ENCODE measurements around the gene CHSY1. TPM values are rescaled to one million over a fixed set of nuclear protein-coding genes. Genes with fewer than 3 reads are reported as not detected.

The CHSY1 gene
- total and polyA plus RNA-seq, 5 donors: 11.9 to 44.7 (median 27.0) TPM

DNA sequence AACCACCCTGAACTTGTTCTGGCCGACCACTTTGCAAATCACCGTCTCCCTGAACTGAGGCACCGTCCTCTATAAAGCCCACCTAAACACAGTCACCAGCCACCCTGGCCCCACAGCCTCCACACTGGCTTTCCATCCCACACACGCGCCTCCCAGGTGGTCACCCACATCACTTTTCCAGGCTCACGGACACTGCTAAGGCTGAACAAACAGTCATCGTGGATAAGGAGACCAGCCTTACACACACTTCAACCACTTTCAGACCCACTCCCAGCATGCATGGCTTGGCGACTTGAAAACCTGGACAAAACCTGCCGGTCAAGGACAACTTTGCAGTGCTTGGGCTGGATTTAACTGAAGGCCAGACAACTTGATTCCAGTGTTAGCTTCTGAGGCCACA is 8.4 kb downstream of the CHSY1 start:
- H3K27ac ChIP-seq (ENCODE audit: low read length): peak overlapping the region; percentile 12
- ATAC-seq: peak in 1 of 2 donors; percentile 6
- no peaks in the 10 kb centered on the region for H3K9me3 ChIP-seq (ENCODE audit: control insufficient read depth, low read length)
- peaks cover 19% of the 10 kb centered on the region for H3K4me1 ChIP-seq (ENCODE audit: control insufficient read depth, insufficient read depth, low read length)
- DNase-seq: no peak
- no peaks in the 10 kb centered on the region for H3K27me3 ChIP-seq (ENCODE audit: control insufficient read depth, insufficient read depth)
- WGBS: 80% methylated on average over 9 of the region's 9 CpGs
- H3K4me3 ChIP-seq (ENCODE audit: low read length): no peak overlapping the region
- intact Hi-C loops (cut with DNase I): loop anchor here in 3 of 4 donors (10.0 kb wide), 2 partner anchors 49 to 59 kb away; no protein-coding TSS in a partner anchor

DNA sequence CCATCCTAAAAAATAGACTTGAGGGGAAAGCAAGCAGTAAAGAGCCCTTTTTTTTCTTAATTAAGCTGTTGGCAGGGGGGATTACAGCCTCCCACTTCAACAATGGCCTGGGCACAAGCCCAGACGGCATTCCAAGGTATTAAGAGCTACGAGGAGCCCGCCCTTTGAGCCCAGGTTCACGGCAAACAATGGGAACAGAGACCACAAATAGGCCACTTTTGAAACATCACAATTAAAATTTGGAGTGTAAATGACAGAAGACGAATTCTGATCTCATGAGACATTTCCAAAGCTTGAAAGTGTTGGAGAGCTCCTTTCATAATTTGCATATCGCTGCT is 8.9 kb downstream of the CHSY1 start:
- Histone ChIP-seq H3K27me3 (ENCODE audit: control insufficient read depth, insufficient read depth) (no peaks in the 10 kb centered on the region), H3K27ac (ENCODE audit: low read length) (no peak overlapping the region), H3K4me1 (ENCODE audit: control insufficient read depth, insufficient read depth, low read length) (peaks cover 19% of the 10 kb centered on the region), H3K4me3 (ENCODE audit: low read length) (no peak overlapping the region), H3K9me3 (ENCODE audit: control insufficient read depth, low read length) (no peaks in the 10 kb centered on the region)
- 41% methylated on average over 6 of the region's 6 CpGs for WGBS
- intact Hi-C loops (cut with DNase I): loop anchor here in 3 of 4 donors (10.0 kb wide), 2 partner anchors 48 to 58 kb away; no protein-coding TSS in a partner anchor
- ATAC-seq (peak in 1 of 2 donors; percentile 36), DNase-seq (no peak)

DNA sequence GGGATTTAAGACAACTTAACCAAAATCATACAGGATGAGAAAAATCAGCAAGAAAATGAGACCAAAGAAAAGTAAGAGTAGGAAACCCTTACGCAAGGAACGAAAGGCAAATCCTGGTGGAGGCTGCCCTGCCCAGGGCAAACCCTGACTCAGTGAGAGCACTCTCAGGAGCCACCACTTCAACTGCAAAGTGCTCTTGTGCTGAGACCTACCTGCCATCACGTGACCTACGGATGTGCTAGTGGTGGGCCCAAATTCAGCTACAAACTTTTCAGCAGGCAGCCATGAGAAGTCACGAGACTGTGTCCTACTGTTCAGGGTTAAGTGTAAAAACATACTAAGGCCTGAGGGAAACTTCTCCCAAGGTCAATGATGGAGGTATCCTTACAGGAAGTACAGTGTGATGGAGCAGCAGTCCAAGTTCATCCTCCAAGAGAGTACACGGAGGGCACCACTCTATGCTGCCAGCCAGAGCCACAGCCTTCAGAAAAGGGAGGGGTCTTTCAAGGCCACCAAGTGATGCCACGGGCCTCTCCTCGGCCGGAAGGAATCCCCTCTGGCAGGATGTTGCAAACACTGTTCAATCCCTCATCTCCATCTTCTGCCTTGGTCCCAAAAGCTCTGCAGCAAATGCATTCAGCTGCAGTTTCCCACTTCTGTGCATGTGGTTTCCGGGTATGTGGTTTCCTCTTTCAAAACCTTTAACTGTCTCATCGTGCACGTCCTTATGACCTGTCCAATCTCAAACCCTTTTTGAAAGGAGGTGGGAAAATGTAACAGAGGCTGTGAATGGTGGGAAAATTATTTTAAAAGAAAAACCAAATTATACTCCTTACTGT is 9.5 kb downstream of the CHSY1 start:
- intact Hi-C loops (cut with DNase I): loop anchor here in 3 of 4 donors (10.0 kb wide), 2 partner anchors 48 to 58 kb away; no protein-coding TSS in a partner anchor
- Histone ChIP-seq H3K4me3 (ENCODE audit: low read length) (no peak overlapping the region), H3K9me3 (ENCODE audit: control insufficient read depth, low read length) (no peaks in the 10 kb centered on the region), H3K27me3 (ENCODE audit: control insufficient read depth, insufficient read depth) (no peaks in the 10 kb centered on the region), H3K4me1 (ENCODE audit: control insufficient read depth, insufficient read depth, low read length) (peaks cover 20% of the 10 kb centered on the region), H3K27ac (ENCODE audit: low read length) (peak overlapping the region; percentile 67)
- WGBS: 34% methylated on average over 12 of the region's 12 CpGs
- DNase-seq (no peak), ATAC-seq (peak; percentile 10 to 15)

DNA sequence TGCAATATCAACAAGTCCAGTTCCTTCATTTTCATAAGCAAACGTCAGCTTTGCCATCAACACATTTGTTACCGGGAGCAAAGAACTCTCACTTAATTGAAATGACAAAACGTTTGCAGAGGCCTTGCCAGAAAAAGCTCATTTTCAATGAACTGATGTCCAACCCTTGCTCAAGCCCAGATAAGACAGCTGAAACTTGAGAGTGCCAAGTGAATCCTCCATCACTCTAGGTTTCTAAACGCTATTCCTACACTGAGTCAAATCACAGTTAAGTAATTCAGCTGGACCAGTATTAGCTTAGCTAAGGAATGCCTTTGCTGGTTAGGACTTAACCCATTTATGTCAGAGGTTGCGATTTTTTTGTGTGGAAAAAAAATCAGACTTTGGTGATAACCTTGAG is 11.5 kb downstream of the CHSY1 start:
- intact Hi-C loops (cut with DNase I): loop anchor here in 3 of 4 donors (10.0 kb wide), 2 partner anchors 46 to 56 kb away; no protein-coding TSS in a partner anchor
- Histone ChIP-seq H3K27ac (ENCODE audit: low read length) (no peak overlapping the region), H3K4me3 (ENCODE audit: low read length) (no peak overlapping the region), H3K4me1 (ENCODE audit: control insufficient read depth, insufficient read depth, low read length) (peaks cover 19% of the 10 kb centered on the region), H3K9me3 (ENCODE audit: control insufficient read depth, low read length) (no peaks in the 10 kb centered on the region), H3K27me3 (ENCODE audit: control insufficient read depth, insufficient read depth) (no peaks in the 10 kb centered on the region)
- no peak for DNase-seq
- peak; percentile 74 to 75 for ATAC-seq
- WGBS: 40% methylated on average over 5 of the region's 5 CpGs

DNA sequence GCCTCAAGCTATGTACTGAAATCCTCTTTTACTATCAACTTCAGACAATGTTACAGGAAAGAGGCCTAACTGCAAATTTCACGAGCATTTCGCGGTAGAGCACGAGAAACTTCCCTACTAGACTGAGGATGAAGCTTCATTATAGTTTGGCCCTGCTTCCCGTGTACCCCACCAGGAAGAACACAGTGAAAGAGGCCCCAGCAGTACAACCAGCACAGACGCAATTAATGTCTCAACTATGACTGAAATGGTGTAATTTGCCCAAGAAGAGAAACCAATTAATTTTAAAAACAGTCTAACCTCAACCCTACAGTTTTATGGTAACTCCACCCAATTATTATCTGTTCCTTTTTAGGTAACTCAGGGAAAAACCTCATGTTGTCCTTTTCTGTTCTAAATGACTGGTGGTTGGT is 12.1 kb downstream of the CHSY1 start:
- Histone ChIP-seq H3K27ac (ENCODE audit: low read length) (no peak overlapping the region), H3K4me1 (ENCODE audit: control insufficient read depth, insufficient read depth, low read length) (peaks cover 16% of the 10 kb centered on the region), H3K27me3 (ENCODE audit: control insufficient read depth, insufficient read depth) (no peaks in the 10 kb centered on the region), H3K4me3 (ENCODE audit: low read length) (no peak overlapping the region), H3K9me3 (ENCODE audit: control insufficient read depth, low read length) (no peaks in the 10 kb centered on the region)
- no peak for DNase-seq
- ATAC-seq: no peak
- WGBS: 56% methylated on average over 6 of the region's 6 CpGs
- intact Hi-C loops (cut with DNase I): loop anchor here in 3 of 4 donors (10.0 kb wide), 2 partner anchors 45 to 55 kb away; no protein-coding TSS in a partner anchor

DNA sequence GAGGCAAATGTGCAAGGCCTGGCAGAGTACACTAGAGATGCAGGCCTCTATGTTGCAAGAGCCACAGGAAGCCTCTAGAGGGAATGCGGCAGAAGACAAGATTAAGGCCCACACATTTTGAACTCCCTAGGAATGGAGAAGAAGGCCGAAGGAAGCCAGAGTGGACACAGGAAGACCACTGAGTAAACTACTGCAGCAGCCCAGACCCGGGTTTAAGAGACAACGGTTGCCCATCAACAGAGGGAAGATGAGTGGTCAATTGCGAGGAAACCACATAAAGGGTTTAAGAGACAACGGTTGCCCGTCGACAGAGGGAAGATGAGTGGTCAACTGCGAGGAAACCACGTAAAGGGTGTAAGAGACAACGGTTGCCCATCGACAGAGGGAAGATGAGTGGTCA is 14.6 kb downstream of the CHSY1 start:
- Histone ChIP-seq H3K27me3 (ENCODE audit: control insufficient read depth, insufficient read depth) (no peaks in the 10 kb centered on the region), H3K4me1 (ENCODE audit: control insufficient read depth, insufficient read depth, low read length) (peaks cover 9% of the 10 kb centered on the region), H3K27ac (ENCODE audit: low read length) (no peak overlapping the region), H3K9me3 (ENCODE audit: control insufficient read depth, low read length) (no peaks in the 10 kb centered on the region), H3K4me3 (ENCODE audit: low read length) (no peak overlapping the region)
- WGBS: 80% methylated on average over 12 of the region's 12 CpGs
- no peak for DNase-seq
- ATAC-seq: peak; percentile 28 to 33
- intact Hi-C loops (cut with DNase I): no loop called here

DNA sequence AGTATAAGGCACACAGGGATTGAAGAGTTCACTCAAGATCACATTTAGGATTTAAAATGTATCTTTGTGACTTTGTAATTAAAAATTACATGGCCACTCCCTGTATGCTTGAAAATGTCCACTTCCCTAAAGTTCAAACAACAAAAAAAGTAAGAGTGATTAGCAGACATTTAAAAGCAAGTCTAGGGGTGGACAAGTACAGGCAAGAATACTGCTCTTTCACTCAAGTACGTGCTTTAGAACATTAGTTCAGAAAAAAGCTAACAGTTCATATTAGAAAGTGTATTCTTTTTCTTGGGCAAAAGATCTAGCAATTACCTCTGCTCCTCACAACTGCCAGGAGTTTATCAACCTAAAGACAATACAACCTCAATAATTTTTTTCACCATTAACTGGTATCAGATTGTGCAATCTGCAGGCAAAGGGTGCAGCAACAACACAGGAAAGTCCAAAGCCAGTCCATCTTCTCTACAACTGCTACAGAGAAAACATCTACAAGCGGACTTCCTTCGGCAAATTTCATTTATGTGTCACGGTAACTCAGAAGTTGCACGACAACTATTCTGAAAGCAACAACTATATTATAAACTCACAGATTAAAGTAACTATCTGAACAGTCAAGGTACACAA is 18.1 kb downstream of the CHSY1 start:
- no peak for DNase-seq
- H3K4me3 ChIP-seq (ENCODE audit: low read length): no peak overlapping the region
- no peaks in the 10 kb centered on the region for H3K9me3 ChIP-seq (ENCODE audit: control insufficient read depth, low read length)
- intact Hi-C loops (cut with DNase I): no loop called here
- no peak for ATAC-seq
- peaks cover 7% of the 10 kb centered on the region for H3K4me1 ChIP-seq (ENCODE audit: control insufficient read depth, insufficient read depth, low read length)
- H3K27me3 ChIP-seq (ENCODE audit: control insufficient read depth, insufficient read depth): no peaks in the 10 kb centered on the region
- no peak overlapping the region for H3K27ac ChIP-seq (ENCODE audit: low read length)
- 72% methylated on average over 5 of the region's 5 CpGs for WGBS

DNA sequence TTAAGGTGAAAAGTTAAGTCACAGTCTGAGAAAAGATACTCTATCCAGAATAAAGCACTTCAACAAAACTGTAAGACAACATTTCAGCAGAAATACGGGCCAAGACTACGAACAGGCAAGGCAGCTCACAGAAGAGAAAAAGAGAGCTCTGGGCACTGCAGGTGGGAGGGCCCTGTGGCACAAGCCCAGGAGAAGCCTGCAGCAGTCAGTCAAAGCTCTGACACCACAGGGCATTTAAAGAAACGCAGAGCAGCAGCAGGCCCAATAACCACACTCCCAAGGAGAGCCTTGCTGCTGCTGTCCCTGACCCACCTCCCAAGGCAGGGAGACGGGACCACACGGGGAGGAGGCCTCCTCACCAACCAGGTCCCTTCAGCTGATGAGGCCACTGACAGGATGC is 19.2 kb downstream of the CHSY1 start:
- H3K27ac ChIP-seq (ENCODE audit: low read length): no peak overlapping the region
- peak; percentile 57 to 81 for ATAC-seq
- DNase-seq: no peak
- no peaks in the 10 kb centered on the region for H3K9me3 ChIP-seq (ENCODE audit: control insufficient read depth, low read length)
- H3K4me3 ChIP-seq (ENCODE audit: low read length): no peak overlapping the region
- 54% methylated on average over 5 of the region's 5 CpGs for WGBS
- intact Hi-C loops (cut with DNase I): no loop called here
- H3K4me1 ChIP-seq (ENCODE audit: control insufficient read depth, insufficient read depth, low read length): peaks cover 7% of the 10 kb centered on the region
- H3K27me3 ChIP-seq (ENCODE audit: control insufficient read depth, insufficient read depth): no peaks in the 10 kb centered on the region

DNA sequence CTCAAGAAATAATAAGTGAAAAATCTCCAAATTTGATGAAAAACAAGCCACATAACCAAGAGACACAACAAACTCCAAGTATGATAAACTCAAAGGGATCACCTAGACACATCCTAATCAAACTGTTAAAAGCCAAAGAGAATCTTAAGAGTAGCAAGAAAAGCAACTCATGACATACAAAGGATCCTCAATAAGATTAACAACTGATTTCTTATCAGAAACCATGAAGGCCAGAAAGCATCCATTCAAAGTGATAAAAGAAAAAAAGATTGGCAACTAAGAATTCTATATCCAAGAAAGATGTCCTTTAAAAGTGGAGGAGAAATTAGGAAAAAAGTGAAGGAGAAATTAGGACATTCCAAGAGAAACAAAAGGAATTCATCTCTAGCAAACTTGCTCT is 23.5 kb downstream of the CHSY1 start:
- no peak for DNase-seq
- Histone ChIP-seq H3K27ac (ENCODE audit: low read length) (no peak overlapping the region), H3K4me3 (ENCODE audit: low read length) (no peak overlapping the region), H3K9me3 (ENCODE audit: control insufficient read depth, low read length) (no peaks in the 10 kb centered on the region), H3K27me3 (ENCODE audit: control insufficient read depth, insufficient read depth) (no peaks in the 10 kb centered on the region), H3K4me1 (ENCODE audit: control insufficient read depth, insufficient read depth, low read length) (peaks cover 12% of the 10 kb centered on the region)
- intact Hi-C loops (cut with DNase I): no loop called here
- no peak for ATAC-seq

DNA sequence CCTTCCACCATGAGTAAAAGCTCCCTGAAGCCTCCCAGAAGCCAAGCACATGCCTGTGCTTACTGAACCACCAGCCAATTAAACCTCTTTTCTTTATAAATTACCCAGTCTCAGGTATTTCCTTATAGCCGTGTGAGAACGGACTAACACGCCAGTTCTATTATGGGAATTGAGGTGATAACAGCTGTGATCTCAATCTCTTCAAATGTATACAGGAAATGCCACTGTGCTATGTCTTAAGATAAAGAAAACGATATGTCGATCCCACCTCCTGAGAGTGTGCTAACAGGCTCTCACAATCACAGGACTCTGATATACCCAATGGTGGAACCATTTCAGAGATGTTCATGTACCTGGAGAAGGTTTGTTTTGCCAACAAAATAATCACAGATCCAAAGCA is 26.2 kb downstream of the CHSY1 start:
- intact Hi-C loops (cut with DNase I): no loop called here
- Histone ChIP-seq H3K27me3 (ENCODE audit: control insufficient read depth, insufficient read depth) (no peaks in the 10 kb centered on the region), H3K4me3 (ENCODE audit: low read length) (no peak overlapping the region), H3K9me3 (ENCODE audit: control insufficient read depth, low read length) (no peaks in the 10 kb centered on the region), H3K27ac (ENCODE audit: low read length) (no peak overlapping the region), H3K4me1 (ENCODE audit: control insufficient read depth, insufficient read depth, low read length) (peaks cover 11% of the 10 kb centered on the region)
- 48% methylated on average over 5 of the region's 5 CpGs for WGBS
- DNase-seq (no peak), ATAC-seq (no peak)

DNA sequence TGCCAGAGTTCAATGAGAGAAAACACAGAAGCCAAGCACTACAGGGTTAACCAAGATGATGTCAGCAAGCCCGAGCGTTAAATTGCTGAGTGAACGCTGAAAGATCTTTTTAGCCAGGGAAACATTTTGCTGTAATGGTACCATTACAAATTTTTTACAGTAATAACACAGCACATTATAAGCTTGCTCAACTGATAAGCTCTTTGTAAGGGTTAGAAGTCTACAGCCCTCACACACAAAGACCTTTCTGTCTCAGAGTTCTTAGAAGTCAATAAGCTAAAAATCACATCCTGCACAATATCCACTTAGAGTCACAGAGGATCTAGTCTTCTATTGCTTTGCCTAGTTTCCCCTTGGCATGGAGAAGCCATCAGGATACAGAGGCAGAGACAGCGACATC is 29.9 kb downstream of the CHSY1 start:
- intact Hi-C loops (cut with DNase I): no loop called here
- Histone ChIP-seq H3K27me3 (ENCODE audit: control insufficient read depth, insufficient read depth) (no peaks in the 10 kb centered on the region), H3K4me3 (ENCODE audit: low read length) (no peak overlapping the region), H3K9me3 (ENCODE audit: control insufficient read depth, low read length) (no peaks in the 10 kb centered on the region), H3K4me1 (ENCODE audit: control insufficient read depth, insufficient read depth, low read length) (peaks cover 8% of the 10 kb centered on the region), H3K27ac (ENCODE audit: low read length) (no peak overlapping the region)
- WGBS: 16% methylated on average over 4 of the region's 4 CpGs
- ATAC-seq (peak; percentile 40 to 69), DNase-seq (no peak)
